GM21423 (cell line): ENCODE measurements around the gene LCE1A.

ENCODE experiments used
- ATAC-seq: cut with Tn5 transposase; IDR thresholded peaks from one replicate; pipeline ENCODE4 v1.9.1; 2021; ENCODE audit warnings: mild to moderate bottlenecking, moderate library complexity; ENCODE audit not compliant: unreplicated experiment

Gene LCE1A

GRCh38 chr1:152869808-152870419, 42.6 kb downstream of the LCE1A start:
- no peak for ATAC-seq

- no peak for ATAC-seq
These were observed 43.8 kb downstream of the LCE1A start for GRCh38 chr1:152870831-152871730.

- ATAC-seq: no peak
These were observed 44.5 kb downstream of the LCE1A start for GRCh38 chr1:152871731-152872126.

- ATAC-seq: no peak
These were observed 46.2 kb downstream of the LCE1A start for GRCh38 chr1:152873495-152873894.

GRCh38 chr1:152876827-152877226, 49.6 kb downstream of the LCE1A start:
- no peak for ATAC-seq
